D721Med (cell line): ENCODE results near the gene ALPL.

Experiments used
- DNase-seq: peaks from one replicate; pipeline ENCODE4 v3.0.0; 2011; ENCODE audit warnings: low spot score; ENCODE audit not compliant: insufficient read length
- FAIRE-seq: peaks from 2 replicates; lab custom pipeline; 2011; peaks lifted over from hg19 to GRCh38; lab: Jason Lieb, UNC
- CTCF ChIP-seq: IDR thresholded peaks from 2 replicates; pipeline ENCODE4 v1.5.1; 2012; ENCODE audit warnings: mild to moderate bottlenecking, control low read depth; ENCODE audit not compliant: insufficient read depth; ENCODE audit errors: missing control alignments

The ALPL gene

DNA sequence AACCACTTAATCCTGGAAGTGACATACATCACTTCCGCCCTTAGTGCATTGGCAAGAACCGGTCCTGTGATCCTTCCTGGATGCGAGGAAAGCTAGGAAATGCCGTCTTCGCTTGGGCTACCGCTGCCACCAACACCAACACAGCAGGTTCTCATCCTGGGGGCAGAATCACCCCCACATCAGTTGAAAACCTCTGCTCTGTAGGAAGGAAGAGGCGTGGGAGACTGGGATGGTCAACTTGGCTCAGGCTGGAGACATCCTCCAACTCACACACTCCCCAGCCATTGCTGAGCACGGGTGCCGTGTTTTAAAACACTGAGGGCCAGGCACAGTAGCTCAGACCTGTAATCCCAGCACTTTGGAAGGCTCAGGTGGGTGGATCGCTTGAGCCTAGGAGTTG lies 74.9 kb downstream of the ALPL start:
- FAIRE-seq (no peak), DNase-seq (no peak)
- TF ChIP-seq CTCF = no peak

GRCh38 chr1:21585037-21585436 lies 75.8 kb downstream of the ALPL start:
- no peak for TF ChIP-seq CTCF

DNA sequence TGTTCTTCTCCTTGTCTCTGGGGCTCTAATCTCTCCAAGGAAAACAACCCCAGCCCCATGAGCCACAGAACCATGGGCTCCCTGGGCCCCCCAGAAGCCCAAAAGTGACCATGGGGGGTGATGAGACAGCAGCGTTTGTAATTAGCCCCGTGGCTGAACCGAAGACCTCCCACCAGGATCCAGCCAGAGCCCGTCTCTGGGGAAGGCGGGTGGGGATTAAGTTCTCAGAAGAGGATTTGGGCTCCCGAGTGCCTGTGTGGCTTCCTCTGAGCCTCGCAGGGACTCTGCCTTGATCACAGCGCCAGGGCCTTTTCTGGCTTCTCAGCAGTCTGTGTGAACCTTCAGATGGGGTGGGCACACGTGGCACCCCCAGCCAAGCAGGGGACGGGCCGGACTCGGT lies 77.0 kb downstream of the ALPL start:
- FAIRE-seq (no peak), DNase-seq (peak; percentile 78)

More at GRCh38 chr1:21585037-21585436, 75.8 kb downstream of the ALPL start:
- no peak for FAIRE-seq
- DNase-seq = no peak

DNA sequence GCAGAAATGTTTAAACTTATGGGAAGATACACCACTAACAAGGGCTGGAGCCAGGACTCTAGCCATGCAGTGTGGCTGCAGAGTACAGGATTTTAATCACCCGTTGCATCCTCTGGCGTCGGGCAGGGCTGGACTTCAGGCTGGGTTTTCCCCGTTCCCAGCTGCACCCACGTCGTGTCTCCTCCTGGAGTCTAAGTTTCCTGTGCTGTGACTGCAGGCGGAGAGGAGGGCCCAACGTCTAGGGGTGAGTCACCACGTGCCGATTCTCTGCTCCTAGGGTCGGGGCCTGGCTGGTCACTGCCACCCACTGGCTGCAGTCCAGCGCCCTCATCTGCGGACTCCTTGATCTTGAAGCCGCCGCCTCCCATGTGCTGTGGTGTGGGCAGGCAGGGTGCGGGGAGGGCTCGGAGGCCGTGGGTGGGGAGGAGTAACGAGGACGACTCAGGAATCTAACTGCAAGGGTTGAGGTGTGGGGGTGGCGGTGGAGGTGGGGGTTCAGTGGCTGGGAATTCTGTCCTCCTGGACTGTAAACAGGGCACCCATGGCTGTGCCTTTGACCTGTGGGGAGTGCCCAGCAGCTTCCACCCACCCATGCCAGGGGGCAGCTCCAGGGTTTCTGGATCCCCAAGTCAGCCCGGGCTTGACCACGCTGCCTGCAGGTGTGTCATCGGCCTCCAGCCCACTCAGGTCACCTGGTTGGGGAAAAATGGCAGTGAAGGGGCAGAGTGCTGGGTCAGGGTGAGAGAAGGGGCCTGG lies 77.8 kb downstream of the ALPL start:
- no peak for TF ChIP-seq CTCF
- no peak for FAIRE-seq
- DNase-seq = no peak

More for the DNA sequence above, 77.0 kb downstream of the ALPL start:
- TF ChIP-seq CTCF = no peak

DNA sequence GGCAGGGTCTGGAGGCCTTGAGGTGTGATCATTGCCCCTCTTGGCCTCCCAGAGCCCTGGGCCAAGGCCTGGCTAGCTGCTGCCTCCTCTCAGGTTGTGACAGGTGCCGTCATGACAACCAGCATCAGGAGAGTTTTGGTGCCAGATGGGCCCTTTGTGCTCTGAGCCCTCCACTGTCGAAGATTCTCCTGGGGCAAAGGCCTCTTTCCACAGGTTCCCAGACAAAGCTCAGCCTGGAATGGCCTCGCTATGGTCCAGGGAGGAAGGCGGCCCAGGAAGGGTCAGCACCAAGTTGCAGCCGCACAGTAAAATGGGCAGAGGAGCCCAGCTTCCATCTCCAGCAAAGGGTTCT lies 78.4 kb downstream of the ALPL start:
- no peak for DNase-seq
- FAIRE-seq = no peak
- TF ChIP-seq CTCF = no peak

GRCh38 chr1:21589618-21590017 lies 80.4 kb downstream of the ALPL start:
- FAIRE-seq (no peak), DNase-seq (no peak)
- no peak for TF ChIP-seq CTCF

DNA sequence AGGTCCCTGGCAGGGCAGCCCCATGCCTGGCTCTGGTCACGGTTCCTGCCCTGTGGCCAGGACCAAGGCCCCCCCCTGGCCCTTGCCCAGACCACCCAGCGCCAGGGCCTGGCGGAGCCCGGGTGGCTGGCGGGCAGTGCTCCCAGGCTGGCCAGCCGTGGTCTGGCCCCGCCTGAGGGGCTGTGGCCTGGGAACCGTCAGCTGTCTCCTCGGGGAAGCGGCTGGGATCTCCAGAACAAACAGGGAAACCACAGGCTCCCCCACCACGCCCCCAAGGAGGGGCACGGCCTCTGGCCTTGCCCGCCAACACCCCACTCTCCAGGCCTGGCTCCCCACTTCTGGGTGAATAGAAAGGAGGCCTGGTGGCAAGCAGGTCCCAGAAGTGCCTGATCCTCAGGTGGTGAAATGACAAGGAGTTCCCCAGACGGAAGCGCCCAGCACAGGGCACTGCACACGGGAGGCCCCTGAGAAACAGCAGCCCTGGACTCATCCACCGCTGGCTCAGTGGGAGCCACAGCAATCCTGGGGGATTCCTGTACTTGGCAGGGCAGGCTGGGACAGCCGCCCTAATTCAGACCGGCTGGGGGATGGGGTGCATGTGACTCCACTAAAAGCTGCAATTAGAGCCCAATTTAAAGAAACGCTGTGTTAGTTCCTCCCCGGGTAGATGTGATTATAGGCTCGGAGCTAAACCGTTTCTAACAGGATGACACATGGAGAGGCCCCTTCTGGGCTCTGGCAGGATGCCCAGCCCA lies 81.1 kb downstream of the ALPL start:
- no peak for TF ChIP-seq CTCF

More for the DNA sequence above, 81.1 kb downstream of the ALPL start:
- no peak for DNase-seq
- no peak for FAIRE-seq
